HG02840 (cell line): ENCODE data around the gene PRICKLE4.

Experiments used
- ATAC-seq: cut with Tn5 transposase; IDR thresholded peaks from one replicate; pipeline ENCODE4 v1.9.1; 2021; ENCODE audit warnings: mild to moderate bottlenecking, moderate library complexity, moderate number of reproducible peaks; ENCODE audit not compliant: unreplicated experiment, low FRiP score

PRICKLE4 gene

GRCh38 chr6:41826343-41827022 lies 45.9 kb downstream of the PRICKLE4 start:
- no peak for ATAC-seq

- no peak for ATAC-seq
Measured at GRCh38 chr6:41832263-41832662, 51.7 kb downstream of the PRICKLE4 start.

GRCh38 chr6:41836022-41836659 lies 55.6 kb downstream of the PRICKLE4 start:
- ATAC-seq = no peak

DNA sequence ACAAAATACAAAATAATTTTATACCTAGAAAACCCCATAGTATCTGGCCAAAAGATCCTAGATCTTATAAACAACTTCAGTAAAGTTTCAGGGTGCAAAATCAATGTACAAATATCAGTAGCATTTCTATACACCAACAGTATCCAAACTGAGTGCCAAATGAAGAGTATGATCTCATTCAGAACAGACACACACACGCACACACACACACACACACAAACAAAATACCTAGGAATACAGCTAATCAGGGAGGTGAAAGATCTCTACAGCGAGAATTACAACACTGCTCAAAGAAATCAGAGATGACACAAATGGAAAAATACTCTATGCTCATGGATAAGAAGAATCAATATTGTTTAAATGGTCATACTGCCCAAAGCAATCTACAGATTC lies 56.1 kb downstream of the PRICKLE4 start:
- ATAC-seq = no peak
